Breast epithelium (tissue), 3 donors: ENCODE data around the gene ZNF709.

Source experiments
- CTCF ChIP-seq, 3 donors: fragments of 450-650 bp; IDR thresholded peaks; one replicate each; pipeline ENCODE4 v1.5.1; 2016 to 2017; ENCODE audit warnings: antibody characterized with exemption in 3 of 3, mild to moderate bottlenecking in 3 of 3, moderate library complexity in 3 of 3
- POLR2A ChIP-seq: fragments of 450-650 bp; IDR thresholded peaks from one replicate; pipeline ENCODE4 v1.6.1; 2016; ENCODE audit warnings: antibody characterized with exemption, mild to moderate bottlenecking, moderate library complexity
- POLR2AphosphoS5 ChIP-seq, 3 donors: sonication (generic); formaldehyde crosslinking; IDR thresholded peaks; one replicate each; pipeline ENCODE4 v1.6.1; 2017; ENCODE audit warnings: antibody characterized with exemption in 3 of 3

- TF ChIP-seq CTCF (IDR thresholded peaks at IDR 0.05) (no peak), POLR2A (no peak), POLR2AphosphoS5 (IDR thresholded peaks at IDR 0.05) (no peak)
These were observed 42.6 kb upstream of the ZNF709 start for GRCh38 chr19:12527034-12527836.
